Cerebellar cortex (tissue), 1 donor: ENCODE data around the gene CCDC50.

Source experiments
- DNase-seq: peaks from one replicate; pipeline ENCODE4 v3.0.0-alpha.2; 2015; ENCODE audit warnings: low spot score

The CCDC50 gene

DNA sequence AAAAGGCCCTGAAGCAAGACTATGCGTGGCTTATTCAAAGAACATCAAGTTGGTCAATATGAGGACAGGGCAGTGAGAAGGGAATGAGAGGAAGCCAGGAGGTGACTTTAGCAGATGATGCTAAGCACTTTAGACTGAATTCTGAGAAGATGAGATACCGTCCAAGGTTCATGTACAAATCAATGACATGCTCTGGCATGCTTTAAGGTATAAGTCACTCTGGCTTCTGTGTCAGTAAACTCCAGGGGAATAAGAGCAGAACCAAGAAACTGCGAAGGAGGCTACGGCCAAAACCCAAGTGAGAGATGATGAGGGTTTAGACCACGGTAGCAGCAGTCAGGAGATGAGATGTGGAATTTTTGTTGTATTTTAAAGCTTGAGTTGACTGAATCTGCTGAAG is 8.9 kb upstream of the CCDC50 start:
- DNase-seq, result no peak

GRCh38 chr3:191321019-191321767 is 8.0 kb upstream of the CCDC50 start:
- DNase-seq, result no peak

- no peak for DNase-seq
These were observed 4.3 kb upstream of the CCDC50 start for GRCh38 chr3:191324936-191325335.

DNA sequence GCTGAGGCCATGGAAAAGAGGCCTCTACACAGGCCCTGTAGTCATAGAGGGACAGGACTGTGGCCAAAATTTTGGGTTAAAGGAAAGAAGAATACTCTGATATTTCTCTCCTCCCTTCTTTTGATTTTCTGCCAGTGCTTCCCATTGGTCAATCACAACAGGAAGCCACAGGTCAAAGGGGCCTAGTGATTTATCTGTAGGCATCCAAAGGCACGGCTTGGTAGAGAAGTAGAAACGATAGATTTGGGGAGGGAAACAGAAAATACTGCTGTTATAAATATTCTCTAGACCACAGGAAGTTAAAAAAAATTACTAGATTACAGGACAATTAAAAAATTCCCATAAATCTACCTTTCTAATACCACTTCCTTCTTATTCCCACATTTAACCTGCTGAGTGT is 1.7 kb upstream of the CCDC50 start:
- DNase-seq, result no peak

GRCh38 chr3:191328383-191328961 is 722 bp upstream of the CCDC50 start:
- DNase-seq, result no peak

DNA sequence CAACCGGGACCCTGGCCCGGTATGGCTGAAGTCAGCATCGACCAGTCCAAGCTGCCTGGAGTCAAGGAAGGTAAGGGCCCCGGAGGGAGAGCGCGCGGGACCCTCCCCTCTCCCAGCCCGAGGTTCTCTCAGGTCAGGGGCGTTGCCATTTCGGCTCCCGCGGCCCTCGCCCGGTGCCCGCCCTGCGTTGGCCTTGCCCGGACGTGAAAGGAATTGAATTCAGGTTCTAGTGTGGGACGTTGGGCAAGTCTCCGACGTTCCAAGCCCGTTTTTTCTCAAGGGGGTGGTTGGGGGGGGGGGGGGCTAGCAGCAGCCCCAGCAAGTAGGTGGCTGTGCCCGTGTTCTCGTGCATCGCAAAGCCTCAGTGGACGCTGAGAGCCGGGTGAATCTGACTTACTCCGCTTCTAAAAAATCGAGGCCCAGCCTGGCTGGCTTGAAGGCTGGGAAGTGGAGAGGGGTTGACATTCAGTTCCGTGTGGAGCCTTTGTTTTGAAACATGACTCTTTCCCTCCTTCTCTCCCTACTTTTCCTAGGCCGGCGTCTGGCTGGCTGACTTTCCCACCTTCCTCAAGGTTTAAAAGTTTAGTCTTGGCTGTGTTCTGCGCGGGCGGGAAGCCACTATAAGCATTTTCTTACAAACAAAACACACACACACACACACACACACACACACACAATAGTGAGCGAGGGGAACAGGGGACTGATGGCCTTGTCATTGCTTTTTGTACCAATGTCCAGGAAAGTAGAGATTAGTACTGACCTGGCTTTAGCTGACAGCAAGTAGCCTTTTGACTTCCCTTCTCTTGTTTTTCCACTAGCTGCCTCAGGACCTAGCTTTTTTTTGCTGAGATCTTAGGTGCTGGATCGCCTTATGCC is 698 bp downstream of the CCDC50 start, which contains the start of gene UTS2B:
TSS of gene UTS2B (minus strand) at position 873 of the 876 bp plus-strand sequence. CDS start 48,337 bp downstream, outside the sequence.
- peak; percentile 54 for DNase-seq

GRCh38 chr3:191330530-191331048 is 1.4 kb downstream of the CCDC50 start:
- peak; percentile 31 for DNase-seq

GRCh38 chr3:191331388-191331787 is 2.2 kb downstream of the CCDC50 start:
- DNase-seq, result no peak

DNA sequence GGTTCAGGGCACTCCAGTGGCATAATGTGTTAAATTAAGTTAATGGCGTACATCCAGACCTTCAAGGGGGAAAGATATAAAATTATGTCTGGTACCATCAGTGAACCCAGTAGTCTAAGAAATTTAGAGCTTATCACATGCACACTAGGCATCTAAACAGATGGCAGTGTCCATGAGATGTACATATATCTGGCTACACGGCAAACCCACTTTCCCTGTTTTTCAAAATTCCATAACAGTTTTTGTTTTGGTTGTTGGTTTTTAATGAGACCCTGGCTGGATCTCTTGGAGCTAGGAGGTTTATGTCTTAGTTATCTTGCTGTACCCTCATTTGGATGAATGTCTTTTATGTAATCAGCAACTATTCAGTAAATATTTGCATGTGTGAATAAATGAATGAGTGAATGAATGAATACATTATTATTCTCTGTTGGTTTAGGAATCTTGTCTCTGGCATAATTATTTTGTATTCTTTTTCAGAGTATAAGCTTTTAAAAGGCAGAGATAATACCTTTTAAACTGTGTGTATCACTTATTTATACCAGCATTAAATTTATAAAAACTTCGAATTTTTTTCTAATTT is 4.2 kb downstream of the CCDC50 start:
- no peak for DNase-seq

GRCh38 chr3:191334346-191334893 is 5.2 kb downstream of the CCDC50 start:
- DNase-seq, result no peak

DNA sequence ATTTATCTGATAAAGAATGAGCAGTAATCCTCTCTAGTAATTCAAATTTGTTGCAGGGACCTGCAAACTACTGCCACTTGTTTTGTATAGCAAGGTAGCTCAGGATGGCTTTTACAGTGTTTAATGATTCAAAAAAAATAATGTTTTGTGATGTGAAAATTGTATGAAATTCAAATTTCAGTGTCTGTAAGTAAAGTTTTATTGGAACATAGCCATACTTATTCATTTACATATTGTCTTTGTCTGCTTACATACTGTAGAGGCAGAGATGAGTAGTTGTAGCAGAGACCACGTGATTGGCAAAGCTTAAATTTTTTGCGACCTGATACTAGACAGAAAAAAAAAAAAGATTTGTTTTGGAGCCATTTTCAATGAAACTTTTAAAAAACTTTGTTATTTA is 7.6 kb downstream of the CCDC50 start:
- no peak for DNase-seq

- DNase-seq, result no peak
These were observed 8.9 kb downstream of the CCDC50 start for GRCh38 chr3:191338177-191338488.

GRCh38 chr3:191339316-191339917 is 10.2 kb downstream of the CCDC50 start:
- DNase-seq, result peak; percentile 15

- no peak for DNase-seq
These were observed 11.2 kb downstream of the CCDC50 start for GRCh38 chr3:191340351-191340750.

DNA sequence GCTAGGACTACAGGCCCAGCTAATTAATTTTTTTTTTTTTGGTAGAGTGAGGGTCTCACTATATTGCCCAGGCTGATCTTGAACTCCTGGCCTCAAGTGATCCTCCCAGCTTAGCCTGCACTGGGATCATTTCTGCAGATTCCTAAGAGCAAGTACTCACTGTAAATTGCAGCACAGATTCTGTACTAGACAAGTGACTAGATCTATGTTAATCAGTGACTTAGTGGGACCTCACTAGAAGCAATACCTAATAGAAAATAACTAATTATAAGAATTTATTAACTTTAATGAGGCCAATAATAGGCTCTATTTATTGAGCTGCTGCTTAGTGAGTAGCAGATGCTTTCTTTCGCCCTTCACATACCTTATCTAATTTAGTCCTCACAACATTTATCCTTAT is 11.8 kb downstream of the CCDC50 start:
- no peak for DNase-seq

- DNase-seq, result no peak
These were observed 12.8 kb downstream of the CCDC50 start for GRCh38 chr3:191342006-191342405.

DNA sequence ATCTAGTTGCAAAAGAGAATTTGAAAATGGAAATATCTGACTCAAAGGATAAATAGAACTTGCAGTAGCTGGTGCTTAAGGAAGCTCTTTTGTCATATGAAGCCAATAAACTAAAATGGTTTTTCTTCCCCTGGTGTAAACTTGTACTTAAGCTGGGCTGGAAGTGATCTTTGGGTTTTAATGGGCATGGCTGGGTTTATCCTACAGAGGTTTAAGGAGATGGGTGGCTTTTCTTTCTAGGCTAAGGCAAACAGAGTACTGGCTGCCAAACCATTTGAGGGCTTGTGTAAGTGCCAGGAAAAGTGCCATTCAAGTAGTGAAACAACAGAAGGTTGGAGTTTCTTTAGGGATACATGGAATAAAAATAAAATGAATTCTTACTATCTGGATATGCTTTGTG is 13.2 kb downstream of the CCDC50 start:
- no peak for DNase-seq

DNA sequence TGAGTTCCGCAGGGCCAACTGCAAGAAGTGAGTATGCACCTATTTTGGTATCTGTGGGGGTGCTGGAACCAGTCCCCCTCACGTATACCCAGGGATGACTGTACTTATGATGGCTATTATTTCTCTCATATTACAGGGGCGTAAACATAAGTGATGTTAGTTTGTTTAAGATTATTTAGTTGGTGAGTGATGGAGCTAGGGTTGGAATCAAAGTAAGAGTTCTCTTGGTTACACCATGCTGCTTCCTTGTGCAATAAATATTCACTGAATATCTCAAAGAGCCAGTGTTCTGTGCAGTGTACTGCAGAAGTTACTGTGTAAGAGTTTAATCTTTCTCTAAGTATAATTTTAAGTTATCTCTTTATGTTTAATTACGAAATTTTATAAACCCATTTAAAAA is 13.9 kb downstream of the CCDC50 start:
- no peak for DNase-seq

DNA sequence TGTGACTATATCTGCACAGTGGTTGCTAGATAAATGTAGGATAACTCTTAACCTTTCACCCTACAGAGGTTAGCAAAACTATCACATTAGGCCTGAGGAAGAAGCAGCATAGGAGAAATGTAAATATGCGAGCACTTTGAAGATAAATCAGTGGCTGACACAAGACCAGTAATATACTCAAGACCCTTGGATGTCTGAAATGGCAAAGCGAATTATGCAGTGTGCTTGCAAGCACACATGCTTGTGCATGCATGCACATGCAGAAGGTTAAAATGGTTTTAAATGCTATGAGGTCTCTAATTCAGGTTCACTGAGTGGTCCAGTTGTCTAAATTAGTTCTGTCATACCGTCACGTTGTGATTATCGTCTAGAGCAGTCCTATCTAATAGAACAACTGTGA is 14.7 kb downstream of the CCDC50 start:
- no peak for DNase-seq

DNA sequence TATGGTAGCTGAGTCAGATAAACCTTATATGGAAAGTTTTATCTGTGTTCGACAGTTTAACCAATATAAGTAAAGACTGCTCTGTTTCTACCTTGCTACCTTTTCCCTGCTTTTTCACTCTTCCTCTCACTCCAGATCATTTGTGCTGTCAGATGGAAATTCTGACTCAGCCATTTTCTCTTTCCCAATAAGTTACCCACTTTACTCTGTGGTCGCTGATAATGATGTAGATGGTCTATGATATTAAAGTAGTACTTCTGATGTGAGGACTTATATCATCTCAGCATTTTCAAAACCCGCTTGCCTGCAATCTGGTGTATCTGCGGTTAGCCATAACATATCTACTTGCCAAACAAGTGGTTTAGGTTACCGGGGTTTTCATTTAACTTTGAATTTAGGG is 16.1 kb downstream of the CCDC50 start:
- DNase-seq, result no peak

GRCh38 chr3:191347228-191347627 is 18.0 kb downstream of the CCDC50 start:
- DNase-seq, result no peak

- no peak for DNase-seq
These were observed 18.9 kb downstream of the CCDC50 start for GRCh38 chr3:191348098-191348497.
